CD4-positive, CD25-positive, alpha-beta regulatory T cell (primary cell): ENCODE data around the gene GXYLT1. TPM values are rescaled to one million over a fixed set of nuclear protein-coding genes. Genes with fewer than 3 reads are reported as not detected.

Experiments
- ATAC-seq, 2 donors: fragments of 150-1000 bp; cut with Tn5 transposase; one replicate each; pipeline ENCODE4 v1.10.0; 2021; ENCODE audit warnings: low read depth in 2 of 2, moderate number of reproducible peaks in 2 of 2, moderate library complexity in 1 of 2
- DNase-seq, 3 donors: peaks; one replicate each; pipeline versions ENCODE4 v3.0.0 to v3.0.0-alpha.2; 2012 to 2022; ENCODE audit warnings: mixed read lengths in 1 of 3
- H3K27ac ChIP-seq: one replicate; pipeline ENCODE4 v1.7.0; 2013; ENCODE audit warnings: mild to moderate bottlenecking, low read length; ENCODE audit not compliant: insufficient read depth, poor library complexity, severe bottlenecking
- H3K27me3 ChIP-seq: one replicate; pipeline ENCODE4 v1.7.0; 2013; ENCODE audit warnings: low read length; ENCODE audit not compliant: control insufficient read depth, insufficient read depth
- H3K36me3 ChIP-seq: one replicate; pipeline ENCODE4 v1.7.0; 2013; ENCODE audit warnings: mild to moderate bottlenecking, low read length, moderate library complexity; ENCODE audit not compliant: control insufficient read depth, insufficient read depth
- H3K4me1 ChIP-seq: 2 replicates; pipeline ENCODE4 v1.7.0; 2013; ENCODE audit warnings: mild to moderate bottlenecking, low read length; ENCODE audit not compliant: insufficient read depth, control insufficient read depth, poor library complexity, severe bottlenecking
- H3K4me3 ChIP-seq: one replicate; pipeline ENCODE4 v1.7.0; 2013; ENCODE audit warnings: low read depth, mild to moderate bottlenecking, low read length, moderate library complexity
- H3K9me3 ChIP-seq, 2 experiments: 1 replicate in 1 of 2; 2 replicates in 1 of 2; pipeline ENCODE4 v1.7.0; 2013; ENCODE audit warnings: low read length in 2 of 2, mild to moderate bottlenecking in 1 of 2, moderate library complexity in 1 of 2; ENCODE audit not compliant: control insufficient read depth in 2 of 2
- H3K27ac Mint-ChIP-seq, 3 donors: one replicate each; pipeline ENCODE4 v1.8.0; 2020 to 2022; ENCODE audit warnings: mild to moderate bottlenecking in 3 of 3, mixed read lengths in 3 of 3, moderate library complexity in 2 of 3
- H3K27me3 Mint-ChIP-seq: one replicate; pipeline ENCODE4 v1.8.0; 2022; ENCODE audit warnings: mild to moderate bottlenecking, mixed read lengths
- H3K36me3 Mint-ChIP-seq: one replicate; pipeline ENCODE4 v1.8.0; 2020; ENCODE audit warnings: mixed read lengths
- H3K4me1 Mint-ChIP-seq, 4 donors: one replicate each; pipeline ENCODE4 v1.8.0; 2020 to 2022; ENCODE audit warnings: mixed read lengths in 4 of 4, mild to moderate bottlenecking in 1 of 4
- H3K4me3 Mint-ChIP-seq, 4 donors: one replicate each; pipeline ENCODE4 v1.8.0; 2020 to 2022; ENCODE audit warnings: mild to moderate bottlenecking in 4 of 4, mixed read lengths in 4 of 4, moderate library complexity in 3 of 4
- H3K9me3 Mint-ChIP-seq, 7 donors: one replicate each; pipeline ENCODE4 v1.8.0; 2020 to 2022; ENCODE audit warnings: mixed read lengths in 7 of 7, mild to moderate bottlenecking in 3 of 7, moderate library complexity in 2 of 7
- polyA plus RNA-seq, 4 donors: library from polyadenylated mRNA; unstranded; fragments of 300-500 nt; fragmentation: Illumina TruSeq; gene quantifications; one replicate each; pipeline ENCODE4 v1.2.3, GENCODE V29; 2021
- total RNA-seq: library from RNA; stranded (reverse); gene quantifications from one replicate; pipeline ENCODE4 v1.2.3, GENCODE V29; 2022

Gene GXYLT1
- total and polyA plus RNA-seq, 5 donors from 2014 or later, result 3.4 to 14.9 (median 4.0) TPM

GRCh38 chr12:42182394-42182793 lies 37.7 kb upstream of the GXYLT1 start:
- H3K36me3 Mint-ChIP-seq, result peaks cover 33% of the 10 kb centered on the region
- no peak for ATAC-seq
- peaks cover 3% of the 10 kb centered on the region for H3K36me3 ChIP-seq

GRCh38 chr12:42180990-42181596 lies 36.4 kb upstream of the GXYLT1 start:
- no peaks in the 10 kb centered on the region for H3K9me3 ChIP-seq
- peaks cover 8% of the 10 kb centered on the region for H3K36me3 ChIP-seq
- DNase-seq (no peak), ATAC-seq (no peak)
- no peaks in the 10 kb centered on the region for H3K27me3 Mint-ChIP-seq
- no peaks in the 10 kb centered on the region for H3K27me3 ChIP-seq
- peaks cover 0 to 10% (median 1%) of the 10 kb centered on the region in 7 donors for H3K9me3 Mint-ChIP-seq
- peaks cover 44% of the 10 kb centered on the region for H3K36me3 Mint-ChIP-seq
- H3K27ac Mint-ChIP-seq, result peak overlapping the region in 2 of 3 donors; percentile 48 to 63
- H3K4me1 Mint-ChIP-seq, result peaks cover 10 to 28% (median 21%) of the 10 kb centered on the region in 4 donors
- H3K27ac ChIP-seq, result no peak overlapping the region
- H3K4me3 ChIP-seq, result no peak overlapping the region
- no peaks in the 10 kb centered on the region for H3K4me1 ChIP-seq
- no peak overlapping the region for H3K4me3 Mint-ChIP-seq

More at GRCh38 chr12:42182394-42182793, 37.7 kb upstream of the GXYLT1 start:
- Histone ChIP-seq H3K27me3 (no peaks in the 10 kb centered on the region), H3K4me1 (no peaks in the 10 kb centered on the region), H3K9me3 (no peaks in the 10 kb centered on the region), H3K4me3 (no peak overlapping the region), H3K27ac (no peak overlapping the region)
- peak overlapping the region in 2 of 3 donors; percentile 10 to 36 for H3K27ac Mint-ChIP-seq
- H3K9me3 Mint-ChIP-seq, result peaks cover 0 to 4% (median 0%) of the 10 kb centered on the region in 7 donors
- DNase-seq, result no peak
- H3K4me3 Mint-ChIP-seq, result no peak overlapping the region
- no peaks in the 10 kb centered on the region for H3K27me3 Mint-ChIP-seq
- peaks cover 4 to 23% (median 15%) of the 10 kb centered on the region in 4 donors for H3K4me1 Mint-ChIP-seq

GRCh38 chr12:42178101-42178500 lies 33.4 kb upstream of the GXYLT1 start:
- H3K4me1 Mint-ChIP-seq, result peaks cover 12 to 29% (median 25%) of the 10 kb centered on the region in 4 donors
- ATAC-seq, result no peak
- no peak overlapping the region for H3K27ac ChIP-seq
- DNase-seq, result no peak
- H3K36me3 Mint-ChIP-seq, result peaks cover 30% of the 10 kb centered on the region
- H3K27me3 Mint-ChIP-seq, result no peaks in the 10 kb centered on the region
- H3K9me3 Mint-ChIP-seq, result peaks cover 0 to 10% (median 1%) of the 10 kb centered on the region in 7 donors
- H3K27ac Mint-ChIP-seq, result peak overlapping the region in 1 of 3 donors; percentile 15
- no peaks in the 10 kb centered on the region for H3K27me3 ChIP-seq
- no peaks in the 10 kb centered on the region for H3K4me1 ChIP-seq
- H3K36me3 ChIP-seq, result peaks cover 6% of the 10 kb centered on the region
- no peak overlapping the region for H3K4me3 Mint-ChIP-seq
- no peak overlapping the region for H3K4me3 ChIP-seq
- no peaks in the 10 kb centered on the region for H3K9me3 ChIP-seq

- Histone ChIP-seq H3K4me1 (no peaks in the 10 kb centered on the region), H3K27ac (no peak overlapping the region), H3K36me3 (peaks cover 6% of the 10 kb centered on the region), H3K27me3 (no peaks in the 10 kb centered on the region), H3K4me3 (no peak overlapping the region), H3K9me3 (no peaks in the 10 kb centered on the region)
- Mint-ChIP-seq H3K27me3 (no peaks in the 10 kb centered on the region), H3K4me3 (no peak overlapping the region), H3K36me3 (peaks cover 25% of the 10 kb centered on the region), H3K4me1 (peaks cover 9 to 31% (median 24%) of the 10 kb centered on the region in 4 donors), H3K9me3 (peaks cover 0 to 10% (median 1%) of the 10 kb centered on the region in 7 donors), H3K27ac (no peak overlapping the region)
- no peak for ATAC-seq
- no peak for DNase-seq
Measured at GRCh38 chr12:42174978-42175377, 30.3 kb upstream of the GXYLT1 start.

- Histone ChIP-seq H3K4me3 (no peak overlapping the region), H3K9me3 (no peaks in the 10 kb centered on the region), H3K27me3 (no peaks in the 10 kb centered on the region), H3K27ac (no peak overlapping the region), H3K36me3 (peaks cover 6% of the 10 kb centered on the region), H3K4me1 (no peaks in the 10 kb centered on the region)
- Mint-ChIP-seq H3K27me3 (no peaks in the 10 kb centered on the region), H3K9me3 (peaks cover 0 to 10% (median 1%) of the 10 kb centered on the region in 7 donors), H3K27ac (peak overlapping the region in 2 of 3 donors; percentile 36 to 77), H3K36me3 (peaks cover 25% of the 10 kb centered on the region), H3K4me3 (no peak overlapping the region), H3K4me1 (peaks cover 11 to 30% (median 26%) of the 10 kb centered on the region in 4 donors)
- ATAC-seq, result no peak
- DNase-seq, result no peak
Measured at GRCh38 chr12:42173961-42174521, 29.4 kb upstream of the GXYLT1 start.

- Histone ChIP-seq H3K9me3 (no peaks in the 10 kb centered on the region), H3K27ac (no peak overlapping the region), H3K36me3 (peaks cover 6% of the 10 kb centered on the region), H3K4me1 (no peaks in the 10 kb centered on the region), H3K27me3 (no peaks in the 10 kb centered on the region), H3K4me3 (no peak overlapping the region)
- DNase-seq, result no peak
- H3K36me3 Mint-ChIP-seq, result peaks cover 23% of the 10 kb centered on the region
- peaks cover 0 to 9% (median 1%) of the 10 kb centered on the region in 7 donors for H3K9me3 Mint-ChIP-seq
- peak overlapping the region; percentile 4 to 26 (median 12) for H3K27ac Mint-ChIP-seq
- ATAC-seq, result no peak
- H3K4me1 Mint-ChIP-seq, result peaks cover 15 to 34% (median 28%) of the 10 kb centered on the region in 4 donors
- H3K4me3 Mint-ChIP-seq, result no peak overlapping the region
- no peaks in the 10 kb centered on the region for H3K27me3 Mint-ChIP-seq
Measured at GRCh38 chr12:42172441-42173210, 28.0 kb upstream of the GXYLT1 start.

GRCh38 chr12:42167711-42168110 lies 23.0 kb upstream of the GXYLT1 start:
- H3K27me3 ChIP-seq, result no peaks in the 10 kb centered on the region
- H3K4me1 ChIP-seq, result no peaks in the 10 kb centered on the region
- no peak overlapping the region for H3K4me3 ChIP-seq
- Mint-ChIP-seq H3K27ac (no peak overlapping the region), H3K4me1 (peaks cover 17 to 36% (median 28%) of the 10 kb centered on the region in 4 donors), H3K4me3 (no peak overlapping the region), H3K36me3 (peaks cover 17% of the 10 kb centered on the region), H3K9me3 (no peaks in the 10 kb centered on the region), H3K27me3 (no peaks in the 10 kb centered on the region)
- H3K9me3 ChIP-seq, result no peaks in the 10 kb centered on the region
- no peaks in the 10 kb centered on the region for H3K36me3 ChIP-seq
- DNase-seq, result no peak
- no peak overlapping the region for H3K27ac ChIP-seq
- ATAC-seq, result no peak
